ENCODE measurements around the gene LYSMD2.

Gene LYSMD2

GRCh38 chr15:51681303-51681963 lies 56.0 kb downstream of the LYSMD2 start, which contains the start of gene SCG3:
Gene SCG3, plus strand, starts transcription at chr15:51681503. Its CDS starts 253 bp downstream, at chr15:51681756.
- Mint-ChIP-seq H3K36me3 (ENCODE audit: low read depth) (no peaks in the 10 kb centered on the region), H3K27ac (no peak within 1 kb of the TSS), H3K4me1 (ENCODE audit: low read depth) (peaks cover 4% of the 10 kb centered on the region), H3K4me3 (no peak within 1 kb of the TSS), H3K9me3 (no peaks in the 10 kb centered on the region), H3K27me3 (ENCODE audit: low read depth) (peaks cover 25% of the 10 kb centered on the region)
- DNase-seq (ENCODE audit: low spot score), result peak; percentile 42

DNA sequence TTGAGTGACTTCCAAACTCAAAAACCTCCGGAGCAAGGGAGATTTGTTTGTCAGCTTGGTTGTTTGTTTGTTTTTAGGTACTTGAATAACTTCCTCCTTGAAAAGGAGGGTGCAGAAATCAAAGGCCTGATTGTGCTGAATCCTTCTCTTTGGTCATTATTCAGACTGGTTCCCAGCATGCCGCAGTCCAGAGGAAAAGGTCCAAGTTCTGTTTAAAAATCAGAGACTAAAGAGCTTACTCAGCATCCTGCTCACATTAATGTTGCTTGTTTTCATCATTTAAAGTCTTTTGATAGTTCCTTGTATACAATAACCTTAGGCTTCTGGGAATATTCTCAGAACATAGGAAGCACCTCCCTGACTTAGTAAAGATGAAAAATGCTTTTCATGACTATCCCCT lies 57.1 kb downstream of the LYSMD2 start:
- H3K27ac Mint-ChIP-seq, result no peak overlapping the region
- DNase-seq (ENCODE audit: low spot score), result no peak
- H3K4me3 Mint-ChIP-seq, result no peak overlapping the region
- peaks cover 4% of the 10 kb centered on the region for H3K4me1 Mint-ChIP-seq (ENCODE audit: low read depth)
- H3K9me3 Mint-ChIP-seq, result no peaks in the 10 kb centered on the region
- no peaks in the 10 kb centered on the region for H3K36me3 Mint-ChIP-seq (ENCODE audit: low read depth)
- peaks cover 25% of the 10 kb centered on the region for H3K27me3 Mint-ChIP-seq (ENCODE audit: low read depth)

DNA sequence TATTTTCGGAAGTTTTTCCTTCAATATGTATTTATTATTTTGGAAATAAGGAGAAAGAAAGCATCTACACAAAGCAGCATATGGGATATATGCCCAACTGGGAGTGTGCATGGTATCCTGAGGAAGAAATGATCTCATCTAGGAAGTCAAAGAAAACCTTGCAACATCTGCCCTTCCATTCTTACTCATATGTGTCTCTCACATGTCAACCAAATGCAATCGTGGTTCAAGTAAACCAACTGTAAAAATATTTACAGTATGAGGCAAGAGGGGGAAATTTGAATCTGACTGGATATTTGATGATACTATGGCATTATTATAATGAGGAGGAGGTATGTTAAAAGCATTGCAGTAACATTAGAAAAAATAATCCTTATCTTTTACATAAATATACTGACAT lies 59.4 kb downstream of the LYSMD2 start:
- Mint-ChIP-seq H3K9me3 (no peaks in the 10 kb centered on the region), H3K36me3 (ENCODE audit: low read depth) (no peaks in the 10 kb centered on the region), H3K4me1 (ENCODE audit: low read depth) (peaks cover 4% of the 10 kb centered on the region), H3K27me3 (ENCODE audit: low read depth) (peaks cover 11% of the 10 kb centered on the region), H3K4me3 (no peak overlapping the region), H3K27ac (no peak overlapping the region)
- no peak for DNase-seq (ENCODE audit: low spot score)

GRCh38 chr15:51677452-51677851 lies 60.0 kb downstream of the LYSMD2 start:
- no peaks in the 10 kb centered on the region for H3K36me3 Mint-ChIP-seq (ENCODE audit: low read depth)
- H3K4me1 Mint-ChIP-seq (ENCODE audit: low read depth), result peaks cover 4% of the 10 kb centered on the region
- no peak overlapping the region for H3K27ac Mint-ChIP-seq
- no peak overlapping the region for H3K4me3 Mint-ChIP-seq
- H3K27me3 Mint-ChIP-seq (ENCODE audit: low read depth), result peaks cover 10% of the 10 kb centered on the region
- DNase-seq (ENCODE audit: low spot score), result no peak
- H3K9me3 Mint-ChIP-seq, result no peaks in the 10 kb centered on the region

GRCh38 chr15:51677021-51677420 lies 60.4 kb downstream of the LYSMD2 start:
- H3K9me3 Mint-ChIP-seq, result no peaks in the 10 kb centered on the region
- no peak overlapping the region for H3K27ac Mint-ChIP-seq
- no peak for DNase-seq (ENCODE audit: low spot score)
- no peaks in the 10 kb centered on the region for H3K36me3 Mint-ChIP-seq (ENCODE audit: low read depth)
- H3K4me1 Mint-ChIP-seq (ENCODE audit: low read depth), result peaks cover 4% of the 10 kb centered on the region
- H3K4me3 Mint-ChIP-seq, result no peak overlapping the region
- H3K27me3 Mint-ChIP-seq (ENCODE audit: low read depth), result peaks cover 9% of the 10 kb centered on the region

DNA sequence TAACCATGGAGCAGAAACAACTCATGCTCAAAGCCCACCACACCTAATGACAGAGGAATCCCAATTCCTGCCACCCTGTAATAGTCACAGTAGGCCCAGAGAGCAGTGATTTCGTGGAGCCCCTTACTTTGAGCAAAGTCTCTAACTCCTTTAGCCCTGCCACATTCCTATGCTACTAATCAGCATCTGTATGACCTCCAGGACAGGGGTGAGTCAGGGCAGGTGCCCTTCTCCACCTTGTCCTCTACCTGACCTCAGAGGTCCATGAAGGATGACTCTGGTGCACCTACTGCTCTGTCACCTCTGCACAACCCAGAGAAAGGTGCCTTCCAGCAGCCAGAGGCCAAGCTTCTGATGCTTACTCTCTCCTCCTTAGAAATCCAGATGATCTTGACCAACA lies 62.2 kb downstream of the LYSMD2 start:
- Mint-ChIP-seq H3K27ac (no peak overlapping the region), H3K4me1 (ENCODE audit: low read depth) (no peaks in the 10 kb centered on the region), H3K4me3 (no peak overlapping the region), H3K27me3 (ENCODE audit: low read depth) (peaks cover 7% of the 10 kb centered on the region), H3K36me3 (ENCODE audit: low read depth) (no peaks in the 10 kb centered on the region), H3K9me3 (no peaks in the 10 kb centered on the region)
- DNase-seq (ENCODE audit: low spot score), result no peak
